Calu3 (cell line): ENCODE measurements around the gene DDX53. TPM values are rescaled to one million over a fixed set of nuclear protein-coding genes. Genes with fewer than 3 reads are reported as not detected.
A peak's percentile ranks its signal among the peaks of the same experiment; 100 is the strongest.

Experiments
- Bru-seq: library from RNA; stranded (reverse); fragments of 400-500 nt; gene quantifications from one replicate; lab custom pipeline; 2021; lab: Mats Ljungman, UMichigan
- BruChase-seq, 2 experiments: library from RNA; stranded (reverse); fragments of 400-500 nt; gene quantifications; one replicate each; lab custom pipeline; 2021; lab: Mats Ljungman, UMichigan
- BruUV-seq: library from RNA; stranded (reverse); fragments of 400-500 nt; replicated peaks from 2 replicates; lab custom pipeline; 2021; lab: Mats Ljungman, UMichigan
- CTCF ChIA-PET: fragments of 300-600 bp; sonication (Branson Sonifier 250); formaldehyde crosslinking; loops from one replicate; lab custom pipeline; 2022; ENCODE audit warnings: antibody characterized with exemption; lab: Charles Lee
- DNase-seq: peaks from one replicate; pipeline ENCODE4 v3.0.0; 2022
- H3K27ac Mint-ChIP-seq: one replicate; pipeline ENCODE4 v1.8.0; 2022; ENCODE audit warnings: mixed read lengths; ENCODE audit not compliant: unreplicated experiment
- H3K27me3 Mint-ChIP-seq: one replicate; pipeline ENCODE4 v1.8.0; 2022; ENCODE audit warnings: mixed read lengths; ENCODE audit not compliant: unreplicated experiment
- H3K36me3 Mint-ChIP-seq: one replicate; pipeline ENCODE4 v1.8.0; 2022; ENCODE audit warnings: mild to moderate bottlenecking, moderate library complexity, mixed read lengths; ENCODE audit not compliant: insufficient read depth, unreplicated experiment
- H3K4me1 Mint-ChIP-seq: one replicate; pipeline ENCODE4 v1.8.0; 2022; ENCODE audit warnings: mild to moderate bottlenecking, low read depth, mixed read lengths; ENCODE audit not compliant: unreplicated experiment
- H3K4me3 Mint-ChIP-seq: one replicate; pipeline ENCODE4 v1.8.0; 2022; ENCODE audit warnings: mild to moderate bottlenecking, low read depth, moderate library complexity, mixed read lengths; ENCODE audit not compliant: unreplicated experiment
- H3K9me3 Mint-ChIP-seq: one replicate; pipeline ENCODE4 v1.8.0; 2022; ENCODE audit warnings: low read depth, mixed read lengths; ENCODE audit not compliant: unreplicated experiment
- intact Hi-C: fragments of 100-400 bp; cut with micrococcal nuclease; formaldehyde crosslinking; loops from one replicate; pipeline ENCODE4 v1.10.0; 2022; ENCODE audit not compliant: unreplicated experiment
- long read RNA-seq: library from polyadenylated mRNA; stranded (forward); transcript quantifications from one replicate; pipeline ENCODE4 v2.0.0, GENCODE V29; 2022
- total RNA-seq: library from RNA; stranded (reverse); gene quantifications from 2 replicates; pipeline ENCODE4 v1.2.3, GENCODE V29; 2022
- TF ChIP-seq, protein P1 (sequence below): fragments of 200-600 bp; IDR thresholded peaks from one replicate; pipeline ENCODE4 v1.8.0; 2022; ENCODE audit warnings: antibody characterized with exemption; ENCODE audit not compliant: unreplicated experiment

The DDX53 gene
- total RNA-seq (not detected in 2 replicates), Bru-seq, nascent RNA (not detected), BruChase-seq, experiment 1, labeled RNA remaining after a 6-hour chase (not detected), BruChase-seq, experiment 2, labeled RNA remaining after a 2-hour chase (not detected)
- long read RNA-seq = 0 reads

DNA sequence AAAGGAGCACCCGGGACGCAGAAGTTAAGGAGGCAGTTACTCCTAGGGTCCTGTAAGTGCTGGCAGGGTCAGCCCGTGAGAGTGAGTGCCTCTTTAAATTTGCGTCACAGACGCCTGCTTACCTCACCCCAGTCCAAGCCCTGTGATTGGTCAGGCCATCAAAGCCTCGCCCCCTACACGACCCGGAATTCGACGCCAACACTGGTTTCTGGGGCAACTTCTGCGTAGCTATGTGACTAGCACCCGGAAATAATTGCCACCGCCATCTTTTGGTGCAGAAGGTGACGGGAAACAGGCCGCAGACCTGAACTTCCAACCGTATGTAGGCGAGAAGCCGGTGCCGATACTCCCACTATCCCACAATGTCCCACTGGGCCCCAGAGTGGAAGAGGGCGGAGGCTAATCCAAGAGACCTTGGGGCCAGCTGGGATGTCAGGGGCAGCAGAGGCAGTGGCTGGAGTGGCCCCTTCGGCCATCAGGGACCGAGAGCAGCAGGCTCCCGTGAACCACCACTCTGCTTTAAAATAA lies at the start of gene DDX53:
DDX53 (plus strand) TSS at position 265 of the 528 bp plus-strand sequence; CDS start at position 363, 98 bp downstream.
- TF ChIP-seq, protein P1, sequence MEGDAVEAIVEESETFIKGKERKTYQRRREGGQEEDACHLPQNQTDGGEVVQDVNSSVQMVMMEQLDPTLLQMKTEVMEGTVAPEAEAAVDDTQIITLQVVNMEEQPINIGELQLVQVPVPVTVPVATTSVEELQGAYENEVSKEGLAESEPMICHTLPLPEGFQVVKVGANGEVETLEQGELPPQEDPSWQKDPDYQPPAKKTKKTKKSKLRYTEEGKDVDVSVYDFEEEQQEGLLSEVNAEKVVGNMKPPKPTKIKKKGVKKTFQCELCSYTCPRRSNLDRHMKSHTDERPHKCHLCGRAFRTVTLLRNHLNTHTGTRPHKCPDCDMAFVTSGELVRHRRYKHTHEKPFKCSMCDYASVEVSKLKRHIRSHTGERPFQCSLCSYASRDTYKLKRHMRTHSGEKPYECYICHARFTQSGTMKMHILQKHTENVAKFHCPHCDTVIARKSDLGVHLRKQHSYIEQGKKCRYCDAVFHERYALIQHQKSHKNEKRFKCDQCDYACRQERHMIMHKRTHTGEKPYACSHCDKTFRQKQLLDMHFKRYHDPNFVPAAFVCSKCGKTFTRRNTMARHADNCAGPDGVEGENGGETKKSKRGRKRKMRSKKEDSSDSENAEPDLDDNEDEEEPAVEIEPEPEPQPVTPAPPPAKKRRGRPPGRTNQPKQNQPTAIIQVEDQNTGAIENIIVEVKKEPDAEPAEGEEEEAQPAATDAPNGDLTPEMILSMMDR = no peak
- no peak within 1 kb of the TSS for H3K4me3 Mint-ChIP-seq
- intact Hi-C loops = loop anchor here (10.0 kb wide), 1 partner anchor 615 kb away; no protein-coding TSS in a partner anchor
- H3K9me3 Mint-ChIP-seq = no peaks in the 10 kb centered on the region
- CTCF ChIA-PET = no interaction called here
- H3K27me3 Mint-ChIP-seq = no peaks in the 10 kb centered on the region
- H3K27ac Mint-ChIP-seq = no peak within 1 kb of the TSS
- H3K4me1 Mint-ChIP-seq = no peaks in the 10 kb centered on the region
- no peaks in the 10 kb centered on the region for H3K36me3 Mint-ChIP-seq
- BruUV-seq = no TSS peak
- no peak for DNase-seq

DNA sequence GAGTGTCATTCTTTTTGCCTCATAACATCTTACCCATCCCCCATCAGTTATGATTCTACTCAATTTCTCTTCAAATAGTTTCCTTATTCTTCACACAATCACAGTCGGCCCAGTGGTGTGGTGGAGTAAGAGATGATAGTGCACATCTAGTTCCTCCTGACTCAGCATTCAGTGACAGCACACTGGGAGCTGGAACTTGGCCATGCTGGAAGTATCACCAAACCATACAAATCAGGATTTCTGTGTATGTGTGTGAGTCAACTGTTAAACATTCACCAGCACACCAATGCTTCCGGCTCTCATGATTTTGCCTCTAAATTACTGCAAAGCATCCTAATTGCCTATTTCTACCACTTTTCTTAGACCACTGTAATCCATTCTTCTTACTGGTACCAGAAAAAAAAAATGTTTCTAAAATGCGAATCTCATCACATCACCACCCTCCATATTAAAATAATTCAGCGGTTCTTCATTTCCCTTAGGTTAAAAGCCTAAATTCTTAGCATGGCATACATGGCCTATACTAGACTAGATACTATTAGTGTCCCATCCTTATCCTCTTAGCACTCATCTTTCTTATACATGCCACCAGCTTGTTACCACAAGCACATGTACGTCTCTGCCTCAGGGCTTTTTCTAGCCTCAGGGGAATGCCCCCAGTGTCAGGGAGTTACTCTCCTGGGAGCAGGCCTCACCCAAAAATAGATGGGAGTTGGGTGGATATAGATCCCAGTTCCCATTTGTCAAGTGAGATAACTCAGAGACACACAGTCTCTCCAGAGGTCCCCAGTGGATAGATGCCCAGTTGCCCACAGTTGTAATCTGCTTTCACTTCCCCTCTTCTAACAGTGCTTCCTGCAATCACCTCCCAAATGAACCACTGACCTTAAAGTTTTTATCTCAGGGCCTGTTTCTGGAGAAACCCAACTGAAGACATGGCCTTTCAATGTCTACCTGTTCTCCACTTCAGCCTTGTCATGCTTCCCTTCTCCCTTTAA lies 49.2 kb upstream of the DDX53 start:
- CTCF ChIA-PET = interaction anchor here (0.7 kb wide), 1 partner anchor 1128 kb away, joined by 3 read pairs; no protein-coding TSS in a partner anchor
- H3K9me3 Mint-ChIP-seq = no peaks in the 10 kb centered on the region
- H3K27ac Mint-ChIP-seq = peak overlapping the region; percentile 83
- H3K27me3 Mint-ChIP-seq = no peaks in the 10 kb centered on the region
- DNase-seq = peak; percentile 61
- H3K36me3 Mint-ChIP-seq = peaks cover 4% of the 10 kb centered on the region
- TF ChIP-seq, protein P1 = no peak
- no peak overlapping the region for H3K4me3 Mint-ChIP-seq
- no TSS peak for BruUV-seq
- peaks cover 28% of the 10 kb centered on the region for H3K4me1 Mint-ChIP-seq
- intact Hi-C loops = no loop called here

DNA sequence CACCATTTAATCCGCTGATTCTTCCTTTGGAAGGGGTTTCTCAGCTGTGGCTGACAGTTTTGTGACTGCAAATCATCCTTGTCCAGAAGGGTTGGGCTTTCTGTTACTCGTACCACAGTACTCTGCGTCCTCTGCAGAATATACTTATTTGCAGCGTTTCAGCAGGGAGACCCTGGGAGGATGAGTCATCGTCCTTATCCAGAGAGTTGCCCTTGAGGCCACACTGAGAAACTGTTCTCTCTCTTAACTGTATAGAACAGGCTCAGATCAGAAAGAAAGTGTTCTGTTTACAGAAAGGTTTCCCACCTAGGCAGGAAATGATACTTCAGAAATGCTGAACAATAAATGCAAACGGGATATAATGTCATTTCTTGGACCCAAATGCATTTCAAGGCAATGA lies 47.8 kb upstream of the DDX53 start:
- no peak overlapping the region for H3K4me3 Mint-ChIP-seq
- TF ChIP-seq, protein P1 = no peak
- BruUV-seq = no TSS peak
- H3K4me1 Mint-ChIP-seq = peaks cover 28% of the 10 kb centered on the region
- peaks cover 3% of the 10 kb centered on the region for H3K9me3 Mint-ChIP-seq
- CTCF ChIA-PET = interaction anchor here (0.6 to 0.7 kb wide), 3 partner anchors 32 to 1028 kb away, joined by 3 read pairs; no protein-coding TSS in a partner anchor
- H3K27ac Mint-ChIP-seq = no peak overlapping the region
- H3K27me3 Mint-ChIP-seq = no peaks in the 10 kb centered on the region
- DNase-seq = peak; percentile 2
- H3K36me3 Mint-ChIP-seq = peaks cover 4% of the 10 kb centered on the region
- intact Hi-C loops = no loop called here

DNA sequence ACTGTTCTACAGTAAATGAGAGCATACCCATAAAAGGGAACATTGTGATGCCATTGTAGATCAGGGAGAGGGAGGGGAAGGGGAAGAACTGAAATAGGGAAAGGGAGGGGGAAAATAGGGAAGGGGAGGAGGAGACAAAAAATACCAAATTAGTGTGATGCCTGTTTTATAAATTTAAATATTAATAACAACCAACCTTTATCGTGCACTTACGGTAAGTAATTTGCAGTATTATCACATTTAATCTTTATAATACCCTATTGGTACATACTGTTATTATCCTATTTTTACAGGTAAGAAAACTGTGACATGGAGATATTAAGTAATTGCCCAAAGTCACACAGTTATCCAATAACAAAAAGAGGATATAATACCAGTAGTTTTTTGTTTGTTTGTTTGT lies 41.5 kb upstream of the DDX53 start:
- no peaks in the 10 kb centered on the region for H3K4me1 Mint-ChIP-seq
- no peaks in the 10 kb centered on the region for H3K27me3 Mint-ChIP-seq
- CTCF ChIA-PET = no interaction called here
- no peak for DNase-seq
- H3K4me3 Mint-ChIP-seq = no peak overlapping the region
- no peaks in the 10 kb centered on the region for H3K36me3 Mint-ChIP-seq
- peaks cover 3% of the 10 kb centered on the region for H3K9me3 Mint-ChIP-seq
- H3K27ac Mint-ChIP-seq = no peak overlapping the region
- intact Hi-C loops = no loop called here
- TF ChIP-seq, protein P1 = no peak
- BruUV-seq = no TSS peak
